ENCODE results near the gene BBLN.

The BBLN gene

DNA sequence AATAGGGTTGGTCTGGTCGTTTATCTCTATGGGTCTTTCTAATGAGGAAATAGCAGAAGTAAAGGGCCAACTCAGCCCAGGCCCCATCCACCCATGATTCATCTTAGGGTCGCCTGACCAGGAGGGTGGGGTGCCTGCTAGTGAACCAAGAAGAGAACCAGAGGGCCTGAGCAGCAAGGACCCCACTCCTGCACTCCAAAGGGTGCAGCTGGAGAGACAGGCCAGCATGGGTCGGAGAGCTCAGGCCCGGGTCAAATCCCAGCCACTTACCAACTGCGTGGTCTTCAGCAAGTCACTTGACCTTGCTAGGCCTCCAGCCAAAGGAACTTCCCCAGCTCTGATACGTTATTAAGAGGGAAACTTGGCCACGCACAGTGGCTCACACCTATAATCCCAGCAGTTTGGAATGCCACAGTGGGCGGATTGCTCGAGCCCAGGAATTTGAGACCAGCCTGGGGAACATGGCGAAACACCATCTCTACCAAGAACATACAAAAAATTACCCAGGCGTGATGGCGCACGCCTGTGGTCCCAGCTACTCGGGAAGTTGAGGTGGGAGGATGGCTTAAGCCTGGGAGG, 4.3 kb downstream of the BBLN start:
- H3K4me3 ChIP-seq (ENCODE audit: low read depth, low read length) = no peak overlapping the region
- TF ChIP-seq, protein P1, sequence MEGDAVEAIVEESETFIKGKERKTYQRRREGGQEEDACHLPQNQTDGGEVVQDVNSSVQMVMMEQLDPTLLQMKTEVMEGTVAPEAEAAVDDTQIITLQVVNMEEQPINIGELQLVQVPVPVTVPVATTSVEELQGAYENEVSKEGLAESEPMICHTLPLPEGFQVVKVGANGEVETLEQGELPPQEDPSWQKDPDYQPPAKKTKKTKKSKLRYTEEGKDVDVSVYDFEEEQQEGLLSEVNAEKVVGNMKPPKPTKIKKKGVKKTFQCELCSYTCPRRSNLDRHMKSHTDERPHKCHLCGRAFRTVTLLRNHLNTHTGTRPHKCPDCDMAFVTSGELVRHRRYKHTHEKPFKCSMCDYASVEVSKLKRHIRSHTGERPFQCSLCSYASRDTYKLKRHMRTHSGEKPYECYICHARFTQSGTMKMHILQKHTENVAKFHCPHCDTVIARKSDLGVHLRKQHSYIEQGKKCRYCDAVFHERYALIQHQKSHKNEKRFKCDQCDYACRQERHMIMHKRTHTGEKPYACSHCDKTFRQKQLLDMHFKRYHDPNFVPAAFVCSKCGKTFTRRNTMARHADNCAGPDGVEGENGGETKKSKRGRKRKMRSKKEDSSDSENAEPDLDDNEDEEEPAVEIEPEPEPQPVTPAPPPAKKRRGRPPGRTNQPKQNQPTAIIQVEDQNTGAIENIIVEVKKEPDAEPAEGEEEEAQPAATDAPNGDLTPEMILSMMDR (IDR thresholded peaks at IDR 0.05; ENCODE audit: low read depth, low read length, missing control alignments) = no peak
- in situ Hi-C loops (cut with HindIII; ENCODE audit: low sequenced_read_pairs) = no loop called here
- DNase-seq (ENCODE audit: low read depth) = no peak

DNA sequence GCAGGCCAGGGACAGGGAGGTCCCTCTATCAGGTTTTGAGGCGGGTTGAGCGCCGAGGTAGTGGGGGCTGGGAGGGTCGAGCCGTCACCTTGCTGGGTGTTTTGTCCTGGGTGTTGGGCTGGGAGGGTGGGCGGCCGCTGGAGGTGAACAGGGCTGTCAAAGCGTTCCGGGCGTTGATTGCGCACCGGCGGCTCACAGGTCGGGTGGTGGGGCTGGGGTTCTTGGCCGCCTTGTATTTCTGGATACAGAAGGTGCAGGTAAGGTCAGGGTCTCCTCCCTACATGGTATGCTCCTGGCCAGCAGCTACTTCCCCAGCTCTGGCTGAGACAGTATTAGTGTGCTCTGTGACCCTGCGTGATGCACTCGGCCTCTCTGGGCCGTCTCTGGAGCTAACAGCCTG, 6.1 kb downstream of the BBLN start:
- no peak for DNase-seq (ENCODE audit: low read depth)
- TF ChIP-seq, protein P1 (IDR thresholded peaks at IDR 0.05; ENCODE audit: low read depth, low read length, missing control alignments) = no peak
- no peak overlapping the region for H3K4me3 ChIP-seq (ENCODE audit: low read depth, low read length)
- in situ Hi-C loops (cut with HindIII; ENCODE audit: low sequenced_read_pairs) = no loop called here

DNA sequence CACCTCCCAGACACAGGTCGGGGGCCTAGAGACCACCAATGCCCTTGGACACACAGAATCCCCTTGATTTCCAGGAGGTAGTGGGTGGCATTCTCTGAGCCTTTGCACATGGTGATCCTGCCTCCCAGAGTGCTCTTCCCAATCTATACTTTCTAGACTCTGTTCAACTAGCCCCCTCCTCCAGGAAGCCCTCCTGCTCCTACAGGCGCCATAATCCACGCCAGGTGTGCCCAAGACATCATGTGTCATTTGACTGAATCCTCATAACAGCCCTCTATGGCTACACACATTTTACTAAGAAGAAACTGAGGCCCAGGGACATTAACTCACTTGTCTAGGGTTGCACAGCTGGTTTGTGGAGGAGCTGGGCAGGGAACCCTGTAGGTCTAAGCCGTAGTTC, 7.1 kb downstream of the BBLN start:
- no peak for DNase-seq (ENCODE audit: low read depth)
- no peak overlapping the region for H3K4me3 ChIP-seq (ENCODE audit: low read depth, low read length)
- TF ChIP-seq, protein P1 (IDR thresholded peaks at IDR 0.05; ENCODE audit: low read depth, low read length, missing control alignments) = no peak
- in situ Hi-C loops (cut with HindIII; ENCODE audit: low sequenced_read_pairs) = no loop called here

DNA sequence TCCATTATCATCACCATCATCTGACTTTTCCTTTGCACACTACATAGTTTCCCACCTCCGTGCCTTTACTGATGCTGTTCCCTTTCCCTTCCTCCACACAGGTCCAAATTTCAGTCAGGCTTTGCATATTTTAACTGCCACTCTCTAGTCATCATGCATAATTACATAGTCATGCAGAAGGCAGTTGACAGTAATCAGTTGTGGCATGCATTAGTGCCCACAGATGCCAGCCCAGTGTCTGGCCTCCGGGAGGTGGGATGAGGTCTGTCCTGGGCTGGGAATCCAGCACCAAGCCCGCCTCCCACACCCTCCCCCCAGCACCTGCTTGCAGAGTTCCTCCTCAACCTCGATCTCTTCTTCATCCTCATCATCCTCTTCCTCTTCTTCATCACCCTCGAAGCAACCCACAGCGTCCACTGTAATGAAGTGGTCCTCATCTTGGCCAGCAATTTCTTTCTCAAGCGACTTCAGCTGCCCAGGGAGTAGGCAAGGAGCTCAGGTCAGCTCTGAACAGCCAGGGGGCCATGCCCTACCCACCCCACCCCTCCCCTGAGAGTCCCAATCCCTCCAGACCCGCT, 8.8 kb downstream of the BBLN start:
- in situ Hi-C loops (cut with HindIII; ENCODE audit: low sequenced_read_pairs) = no loop called here
- no peak overlapping the region for H3K4me3 ChIP-seq (ENCODE audit: low read depth, low read length)
- TF ChIP-seq, protein P1 (IDR thresholded peaks at IDR 0.05; ENCODE audit: low read depth, low read length, missing control alignments) = no peak
- DNase-seq (ENCODE audit: low read depth) = no peak

DNA sequence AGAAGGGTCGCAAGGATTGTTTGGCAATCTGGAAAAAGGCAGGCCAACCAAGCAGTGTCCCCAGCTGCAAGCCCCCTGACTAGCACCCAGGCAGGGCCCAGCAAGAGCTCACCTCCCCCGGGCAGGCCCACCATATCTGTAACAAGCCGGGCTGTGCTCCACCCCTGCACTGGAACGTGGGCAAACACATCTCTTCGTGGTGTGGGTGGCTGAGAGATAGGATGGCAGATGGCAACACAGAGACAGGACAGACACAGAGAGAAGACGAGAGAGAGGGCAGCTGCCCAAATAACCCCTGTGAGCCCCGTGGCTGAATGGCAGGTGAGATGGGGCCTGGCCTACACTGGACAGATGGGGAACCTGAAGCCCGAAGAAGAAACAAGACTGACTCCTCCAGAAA, 9.4 kb downstream of the BBLN start:
- DNase-seq (ENCODE audit: low read depth) = no peak
- in situ Hi-C loops (cut with HindIII; ENCODE audit: low sequenced_read_pairs) = no loop called here
- TF ChIP-seq, protein P1 (IDR thresholded peaks at IDR 0.05; ENCODE audit: low read depth, low read length, missing control alignments) = no peak
- no peak overlapping the region for H3K4me3 ChIP-seq (ENCODE audit: low read depth, low read length)

DNA sequence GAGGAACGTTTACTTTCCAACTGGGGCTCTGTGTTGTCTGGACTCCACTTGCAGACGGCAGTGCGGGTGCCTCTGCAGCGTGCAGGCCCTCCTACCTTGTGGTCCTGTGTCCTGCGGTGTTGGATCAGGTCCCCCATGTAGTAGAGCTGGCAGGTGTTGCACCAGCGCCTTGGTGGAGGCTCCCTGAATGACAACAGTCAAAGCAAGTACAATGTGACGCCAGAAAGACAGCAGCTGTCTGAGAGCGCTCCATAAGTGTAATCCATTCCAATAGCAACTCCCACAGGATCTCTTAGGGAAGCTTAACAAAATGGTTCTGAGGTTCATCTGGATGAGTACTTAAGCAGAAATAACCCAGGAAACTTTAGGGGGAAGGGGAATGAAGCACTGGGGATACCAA, 9.9 kb downstream of the BBLN start:
- in situ Hi-C loops (cut with HindIII; ENCODE audit: low sequenced_read_pairs) = no loop called here
- H3K4me3 ChIP-seq (ENCODE audit: low read depth, low read length) = no peak overlapping the region
- TF ChIP-seq, protein P1 (IDR thresholded peaks at IDR 0.05; ENCODE audit: low read depth, low read length, missing control alignments) = no peak
- DNase-seq (ENCODE audit: low read depth) = no peak
